Parietal lobe (tissue), 1 donor: ENCODE results near the gene ORMDL1. TPM values are rescaled to one million over a fixed set of nuclear protein-coding genes. Genes with fewer than 3 reads are reported as not detected.

Source experiments
- total RNA-seq: library from RNA; depleted of rRNA; stranded (reverse); fragments of >200 nt; gene quantifications from one replicate; pipeline ENCODE4 v1.2.3, GENCODE V29; 2014

Gene ORMDL1
- 77.0 TPM for total RNA-seq

GRCh38 chr2:189783927-189784867 is at the start of gene ORMDL1, which contains the start of gene PMS1:
ORMDL1 (minus strand) TSS chr2:189784339; CDS start chr2:189782595, 1,744 bp downstream.
PMS1 (plus strand) TSS chr2:189784450; CDS start chr2:189791810, 7,360 bp downstream.

GRCh38 chr2:189762551-189763298 is 21.4 kb downstream of the ORMDL1 start, which contains the start of gene OSGEPL1:
OSGEPL1 (minus strand) TSS chr2:189762792; CDS start chr2:189761640, 1,152 bp downstream.

Other genes with a start within 250 kb of the ORMDL1 start
- 17.2 TPM for gene SLC40A1, start 203.6 kb downstream of the ORMDL1 start, total RNA-seq
- gene ASNSD1, start 122.9 kb downstream of the ORMDL1 start, total RNA-seq = 102 TPM
- gene ANKAR, start 109.7 kb downstream of the ORMDL1 start, total RNA-seq = 45.1 TPM
- 18.8 TPM for gene OSGEPL1, start 21.5 kb downstream of the ORMDL1 start, total RNA-seq
- 76.1 TPM for gene PMS1, start 111 bp upstream of the ORMDL1 start, total RNA-seq